22Rv1 (cell line): ENCODE data around the gene VSTM1.

ENCODE experiments used
- H3K27ac ChIP-seq: fragments of 450-650 bp; 2 replicates; pipeline ENCODE4 v1.5.1; 2017
- CTCF ChIP-seq: fragments of 450-650 bp; IDR thresholded peaks from 2 replicates; pipeline ENCODE4 v1.5.1; 2017; ENCODE audit warnings: mild to moderate bottlenecking
- ZFX ChIP-seq: fragments of 450-650 bp; IDR thresholded peaks from 2 replicates; pipeline ENCODE4 v1.6.1; 2017; ENCODE audit warnings: antibody characterized with exemption, borderline replicate concordance

Gene VSTM1

GRCh38 chr19:54030895-54031586 is 32.7 kb downstream of the VSTM1 start:
- no peak for TF ChIP-seq ZFX
- peak; percentile 49 for TF ChIP-seq CTCF
- H3K27ac ChIP-seq, result no peak overlapping the region

- no peak overlapping the region for H3K27ac ChIP-seq
- TF ChIP-seq CTCF (peak; percentile 75), ZFX (no peak)
Measured at GRCh38 chr19:54029930-54030490, 33.7 kb downstream of the VSTM1 start.

- TF ChIP-seq CTCF (no peak), ZFX (no peak)
- H3K27ac ChIP-seq, result no peak overlapping the region
Measured at GRCh38 chr19:54029301-54029700, 34.4 kb downstream of the VSTM1 start.

GRCh38 chr19:54026656-54027055 is 37.0 kb downstream of the VSTM1 start:
- no peak for TF ChIP-seq CTCF
- no peak for TF ChIP-seq ZFX
- no peak overlapping the region for H3K27ac ChIP-seq

GRCh38 chr19:54024660-54025059 is 39.0 kb downstream of the VSTM1 start:
- no peak overlapping the region for H3K27ac ChIP-seq
- TF ChIP-seq CTCF (no peak), ZFX (no peak)

- H3K27ac ChIP-seq, result no peak overlapping the region
- TF ChIP-seq CTCF, result no peak
- TF ChIP-seq ZFX, result no peak
Measured at GRCh38 chr19:54023191-54023590, 40.5 kb downstream of the VSTM1 start.

- TF ChIP-seq ZFX, result no peak
- H3K27ac ChIP-seq, result no peak overlapping the region
Measured at GRCh38 chr19:54021932-54022331, 41.8 kb downstream of the VSTM1 start.
